Activated T-helper 17 cell treated with anti-CD3 and anti-CD28 coated beads, Interleukin-2, amount 50 U/mL, for 72 hours (primary cell): ENCODE data around the gene CAMK1D. TPM values are rescaled to one million over a fixed set of nuclear protein-coding genes. Genes with fewer than 3 reads are reported as not detected.
A peak's percentile ranks its signal among the peaks of the same experiment; 100 is the strongest.
"Not testable (repeated sequence)": the region's sequence is repeated elsewhere in the genome, so short reads cannot be mapped to it uniquely, and the experiment has no call there.

Experiments used
- ATAC-seq: fragments of 150-1000 bp; cut with Tn5 transposase; replicated peaks from 2 replicates; pipeline ENCODE4 v1.10.0; 2021; ENCODE audit warnings: mild to moderate bottlenecking, moderate library complexity
- H3K27ac Mint-ChIP-seq: one replicate; pipeline ENCODE4 v1.8.0; 2022; ENCODE audit warnings: mixed read lengths
- H3K27me3 Mint-ChIP-seq: one replicate; pipeline ENCODE4 v1.8.0; 2022; ENCODE audit warnings: mixed read lengths
- H3K36me3 Mint-ChIP-seq: one replicate; pipeline ENCODE4 v1.8.0; 2022; ENCODE audit warnings: low read depth, mild to moderate bottlenecking, mixed read lengths
- H3K4me1 Mint-ChIP-seq: one replicate; pipeline ENCODE4 v1.8.0; 2022; ENCODE audit warnings: mixed read lengths
- H3K4me3 Mint-ChIP-seq: one replicate; pipeline ENCODE4 v1.8.0; 2022; ENCODE audit warnings: mild to moderate bottlenecking, mixed read lengths
- H3K9me3 Mint-ChIP-seq: one replicate; pipeline ENCODE4 v1.8.0; 2022; ENCODE audit warnings: mixed read lengths
- total RNA-seq, 2 donors: library from RNA; stranded (reverse); gene quantifications; one replicate each; pipeline ENCODE4 v1.2.3, GENCODE V29; 2022

The CAMK1D gene
- total RNA-seq, 2 donors from 2014 or later = 10.9 to 20.7 TPM

DNA sequence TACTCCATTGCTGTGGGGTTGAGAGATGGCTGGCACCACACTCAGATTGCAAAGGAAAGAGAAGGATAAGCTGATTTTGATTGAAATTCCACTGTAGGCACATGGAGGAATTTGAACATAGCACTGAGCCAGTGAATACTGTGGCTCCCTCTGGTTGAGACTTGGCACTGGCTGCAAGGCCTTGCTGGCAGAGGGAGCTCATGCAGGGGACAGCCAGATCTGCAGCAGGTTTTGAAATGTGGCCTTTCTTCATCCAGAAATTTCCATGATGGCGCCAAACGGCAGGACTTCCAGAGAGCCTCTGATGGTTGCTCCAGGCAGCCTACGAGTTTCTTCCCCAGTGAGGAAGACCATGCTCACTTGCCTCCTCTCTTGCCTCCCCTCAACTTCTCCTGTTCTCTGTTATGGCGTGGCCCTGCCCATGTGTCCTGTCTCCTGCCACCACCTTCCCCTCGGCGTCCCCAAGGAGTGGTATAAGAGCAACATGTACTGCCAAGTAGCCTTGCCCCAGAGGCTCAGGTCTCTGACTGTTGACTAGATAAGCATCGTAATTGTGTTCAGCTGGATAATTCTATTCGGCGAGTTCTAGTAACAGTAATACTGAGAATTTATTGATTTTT is 386.6 kb downstream of the CAMK1D start:
- H3K27ac Mint-ChIP-seq = no peak overlapping the region
- no peak overlapping the region for H3K4me3 Mint-ChIP-seq
- ATAC-seq = no peak
- no peaks in the 10 kb centered on the region for H3K36me3 Mint-ChIP-seq
- H3K9me3 Mint-ChIP-seq = no peaks in the 10 kb centered on the region
- H3K4me1 Mint-ChIP-seq = no peaks in the 10 kb centered on the region
- no peaks in the 10 kb centered on the region for H3K27me3 Mint-ChIP-seq

GRCh38 chr10:12740813-12741212 is 391.5 kb downstream of the CAMK1D start:
- Mint-ChIP-seq H3K27me3 (no peaks in the 10 kb centered on the region), H3K4me1 (no peaks in the 10 kb centered on the region)
- no peak for ATAC-seq

DNA sequence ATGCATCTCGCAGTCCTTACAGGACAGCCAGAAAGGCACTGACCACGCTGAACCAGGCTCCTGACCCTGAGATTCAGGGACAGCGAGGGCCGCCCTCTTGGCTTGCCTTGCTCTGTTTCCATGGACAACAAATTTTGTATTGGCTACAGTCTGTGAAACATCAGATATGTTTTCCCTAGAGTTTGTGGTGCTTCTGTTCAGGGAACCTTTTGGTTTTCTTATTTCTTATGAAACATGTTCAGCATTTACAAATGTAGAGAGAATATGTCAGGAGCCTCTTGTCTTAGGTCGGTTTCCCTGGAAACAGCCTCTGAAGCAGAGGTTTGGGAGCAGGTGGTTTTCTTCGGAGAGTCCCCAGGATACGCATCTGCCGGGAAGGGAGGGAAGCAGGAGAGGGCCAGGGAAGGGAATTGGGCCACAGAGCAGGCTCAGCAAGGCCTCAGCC is 392.0 kb downstream of the CAMK1D start:
- no peaks in the 10 kb centered on the region for H3K4me1 Mint-ChIP-seq
- no peak for ATAC-seq
- peaks cover under 1% of the 10 kb centered on the region for H3K36me3 Mint-ChIP-seq
- H3K27ac Mint-ChIP-seq = no peak overlapping the region
- no peaks in the 10 kb centered on the region for H3K27me3 Mint-ChIP-seq
- H3K9me3 Mint-ChIP-seq = no peaks in the 10 kb centered on the region
- H3K4me3 Mint-ChIP-seq = no peak overlapping the region

More at GRCh38 chr10:12740813-12741212, 391.5 kb downstream of the CAMK1D start:
- no peaks in the 10 kb centered on the region for H3K9me3 Mint-ChIP-seq
- H3K27ac Mint-ChIP-seq = no peak overlapping the region
- H3K36me3 Mint-ChIP-seq = no peaks in the 10 kb centered on the region
- H3K4me3 Mint-ChIP-seq = no peak overlapping the region

DNA sequence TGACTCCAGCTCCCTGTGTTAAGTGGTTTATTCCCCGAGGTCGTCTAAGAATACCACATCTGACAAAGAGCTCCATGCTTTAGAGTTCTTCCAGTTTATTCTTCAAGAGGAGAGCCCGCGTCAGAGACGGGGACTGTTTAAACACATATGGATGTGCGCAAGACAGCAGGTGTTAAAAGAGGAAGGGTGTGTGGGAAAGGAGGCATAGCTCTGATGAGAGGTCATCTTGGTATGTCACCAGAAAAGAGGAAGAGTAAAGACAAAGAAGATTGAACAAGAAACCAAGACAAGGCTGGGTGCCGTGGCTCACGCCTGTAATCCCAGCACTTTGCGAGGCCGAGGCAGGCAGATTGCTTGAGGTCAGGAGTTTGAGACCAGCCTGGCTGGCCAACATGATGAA is 393.4 kb downstream of the CAMK1D start:
- H3K9me3 Mint-ChIP-seq = no peaks in the 10 kb centered on the region

GRCh38 chr10:12743466-12743865 is 394.1 kb downstream of the CAMK1D start:
- H3K27ac Mint-ChIP-seq, H3K36me3 Mint-ChIP-seq, H3K9me3 Mint-ChIP-seq, H3K27me3 Mint-ChIP-seq, H3K4me1 Mint-ChIP-seq, H3K4me3 Mint-ChIP-seq, ATAC-seq: not testable (repeated sequence)

More for the DNA sequence above, 393.4 kb downstream of the CAMK1D start:
- Mint-ChIP-seq H3K4me1 (no peaks in the 10 kb centered on the region), H3K4me3 (no peak overlapping the region), H3K27me3 (no peaks in the 10 kb centered on the region), H3K36me3 (peaks cover 5% of the 10 kb centered on the region), H3K27ac (no peak overlapping the region)
- ATAC-seq = no peak

DNA sequence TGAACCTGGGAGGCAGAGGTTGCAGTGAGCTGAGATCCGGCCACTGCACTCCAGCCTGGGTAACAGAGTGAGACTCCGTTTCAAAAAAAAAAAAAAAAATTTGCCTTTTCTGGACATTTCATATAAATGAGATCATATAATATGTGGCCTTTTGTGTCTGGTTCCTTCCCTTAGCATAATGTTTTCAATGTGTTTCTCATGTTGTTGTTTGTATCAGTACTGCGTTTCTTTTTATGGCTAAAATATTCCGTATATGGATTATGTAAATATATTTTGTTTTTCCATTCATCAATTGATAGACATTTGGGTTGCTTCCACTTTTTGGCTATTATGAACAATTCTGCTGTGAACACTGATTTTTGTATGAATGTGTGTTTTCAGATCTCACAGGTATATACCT is 394.6 kb downstream of the CAMK1D start:
- Mint-ChIP-seq H3K27ac (no peak overlapping the region), H3K4me3 (no peak overlapping the region), H3K4me1 (no peaks in the 10 kb centered on the region), H3K36me3 (peaks cover 5% of the 10 kb centered on the region), H3K27me3 (no peaks in the 10 kb centered on the region), H3K9me3 (no peaks in the 10 kb centered on the region)
- ATAC-seq = no peak

DNA sequence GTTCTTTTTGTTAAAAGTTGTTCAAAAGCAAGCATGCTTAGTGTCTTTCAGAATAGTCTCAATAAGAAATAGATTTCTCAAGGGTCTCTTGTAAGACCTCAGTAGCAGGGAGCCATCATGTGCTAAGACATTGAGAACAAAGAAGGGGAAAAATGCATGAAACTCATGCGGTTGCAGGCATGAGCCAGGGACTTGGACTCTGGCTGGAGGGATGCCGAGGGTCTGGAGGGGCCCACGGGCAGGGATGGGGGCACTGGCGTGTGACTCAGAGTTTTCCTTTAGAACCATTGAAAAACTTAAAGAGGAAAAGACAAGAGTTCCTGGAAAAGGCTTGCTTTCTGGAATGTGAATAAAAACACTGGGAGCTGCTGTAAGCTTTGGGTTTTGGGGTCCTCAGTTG is 398.8 kb downstream of the CAMK1D start:
- Mint-ChIP-seq H3K36me3 (peaks cover 5% of the 10 kb centered on the region), H3K4me1 (no peaks in the 10 kb centered on the region), H3K4me3 (no peak overlapping the region), H3K27ac (no peak overlapping the region), H3K27me3 (no peaks in the 10 kb centered on the region), H3K9me3 (no peaks in the 10 kb centered on the region)
- ATAC-seq = no peak

DNA sequence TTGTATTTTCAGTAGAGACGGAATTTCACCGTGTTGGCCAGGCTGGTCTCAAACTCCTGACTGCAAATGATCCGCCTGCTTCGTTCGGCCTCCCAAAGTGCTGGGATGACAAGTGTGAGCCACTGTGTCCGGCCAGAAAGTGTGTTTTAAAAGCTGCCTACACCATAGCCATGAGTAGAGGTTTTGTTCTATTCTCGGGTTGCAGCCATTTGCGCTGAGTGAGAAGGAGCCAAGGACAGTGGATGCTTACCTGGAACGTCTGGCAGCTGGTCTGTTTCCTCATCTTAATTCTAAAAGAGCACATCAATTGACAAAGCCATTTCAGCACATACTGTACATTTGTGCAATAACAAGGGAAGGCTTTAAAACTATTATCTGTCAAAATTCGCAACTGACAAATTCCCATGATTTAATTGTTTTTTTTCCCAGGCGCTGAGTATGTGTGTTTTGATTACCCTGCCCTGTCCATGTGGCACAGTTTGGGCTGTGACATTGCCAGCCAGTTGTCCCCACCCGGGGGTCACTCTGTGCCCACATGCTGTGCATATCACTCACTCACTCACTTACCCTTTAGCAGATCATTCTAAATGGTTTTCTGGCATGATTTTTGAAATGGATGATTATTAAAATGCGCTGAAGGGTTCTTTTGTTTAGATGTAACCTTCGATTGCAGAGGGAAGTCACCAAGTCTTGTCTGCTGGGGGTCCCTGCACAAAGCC is 400.6 kb downstream of the CAMK1D start:
- Mint-ChIP-seq H3K36me3 (peaks cover 5% of the 10 kb centered on the region), H3K9me3 (no peaks in the 10 kb centered on the region), H3K4me1 (no peaks in the 10 kb centered on the region), H3K4me3 (no peak overlapping the region), H3K27ac (no peak overlapping the region), H3K27me3 (no peaks in the 10 kb centered on the region)
- ATAC-seq = no peak

DNA sequence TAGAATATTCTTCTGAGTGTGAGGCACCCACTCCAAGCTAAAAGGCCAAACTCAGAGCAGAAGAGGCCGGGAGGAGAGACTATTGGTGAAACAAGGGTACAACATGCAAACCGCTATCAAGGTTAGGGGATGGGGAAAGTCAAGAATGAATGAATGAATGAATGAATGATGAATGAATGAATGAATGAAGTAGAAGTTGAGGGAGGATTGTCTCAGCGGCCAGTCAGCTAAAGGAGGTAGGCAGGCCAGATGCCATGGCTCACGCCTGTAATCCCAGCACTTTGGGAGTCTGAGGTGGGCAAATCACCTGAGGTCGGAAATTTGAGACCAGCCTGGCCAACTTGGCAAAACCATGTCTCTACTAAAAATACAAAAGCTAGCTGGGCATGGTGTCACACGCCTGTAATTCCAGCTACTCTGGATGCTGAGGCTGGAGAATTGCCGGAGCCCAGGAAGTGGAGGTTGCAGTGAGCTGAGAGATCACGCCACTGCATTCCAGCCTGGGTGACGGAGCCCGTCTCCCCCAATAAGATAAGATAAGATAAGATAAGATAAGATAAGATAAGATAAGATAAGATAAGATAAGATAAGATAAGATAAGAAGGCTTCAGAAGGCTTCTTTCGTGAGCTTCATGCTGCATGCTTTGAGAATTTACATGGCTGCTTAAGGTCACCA is 401.3 kb downstream of the CAMK1D start:
- Mint-ChIP-seq H3K9me3 (no peaks in the 10 kb centered on the region), H3K27me3 (no peaks in the 10 kb centered on the region), H3K27ac (no peak overlapping the region), H3K36me3 (peaks cover 5% of the 10 kb centered on the region), H3K4me1 (no peaks in the 10 kb centered on the region), H3K4me3 (no peak overlapping the region)
- ATAC-seq = no peak

DNA sequence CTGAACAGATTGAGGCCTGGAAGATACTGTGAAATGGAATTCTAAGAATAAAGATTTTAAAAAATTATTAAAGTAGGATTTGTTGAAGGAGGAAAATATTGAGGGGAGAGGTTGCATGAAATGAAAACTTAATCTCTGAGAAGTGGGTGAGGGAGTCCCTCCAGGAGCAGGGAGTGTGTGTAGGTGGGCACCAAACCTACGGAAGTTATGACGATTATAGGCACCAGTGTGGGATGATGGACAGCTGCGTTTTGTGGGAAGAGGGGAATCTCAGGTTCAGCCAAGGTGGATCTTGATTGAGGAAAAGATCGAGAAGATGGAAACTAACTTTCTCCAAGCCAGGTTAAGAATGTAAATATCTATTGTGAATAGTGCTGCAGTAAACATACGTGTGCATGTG is 405.7 kb downstream of the CAMK1D start:
- Mint-ChIP-seq H3K36me3 (peaks cover 5% of the 10 kb centered on the region), H3K4me1 (no peaks in the 10 kb centered on the region), H3K4me3 (no peak overlapping the region), H3K9me3 (no peaks in the 10 kb centered on the region), H3K27ac (no peak overlapping the region), H3K27me3 (no peaks in the 10 kb centered on the region)
- ATAC-seq = no peak

- H3K27me3 Mint-ChIP-seq = no peaks in the 10 kb centered on the region
- H3K27ac Mint-ChIP-seq = peak overlapping the region; percentile 46
- no peaks in the 10 kb centered on the region for H3K9me3 Mint-ChIP-seq
- no peak overlapping the region for H3K4me3 Mint-ChIP-seq
- H3K4me1 Mint-ChIP-seq = no peaks in the 10 kb centered on the region
- peak; percentile 56 for ATAC-seq
- H3K36me3 Mint-ChIP-seq = peaks cover 18% of the 10 kb centered on the region
These were observed 408.0 kb downstream of the CAMK1D start for GRCh38 chr10:12757351-12757750.

- H3K9me3 Mint-ChIP-seq = no peaks in the 10 kb centered on the region
- no peak overlapping the region for H3K4me3 Mint-ChIP-seq
- peak overlapping the region; percentile 68 for H3K27ac Mint-ChIP-seq
- H3K4me1 Mint-ChIP-seq = no peaks in the 10 kb centered on the region
- no peak for ATAC-seq
- H3K27me3 Mint-ChIP-seq = no peaks in the 10 kb centered on the region
- H3K36me3 Mint-ChIP-seq = peaks cover 18% of the 10 kb centered on the region
These were observed 408.9 kb downstream of the CAMK1D start for GRCh38 chr10:12758271-12758670.

DNA sequence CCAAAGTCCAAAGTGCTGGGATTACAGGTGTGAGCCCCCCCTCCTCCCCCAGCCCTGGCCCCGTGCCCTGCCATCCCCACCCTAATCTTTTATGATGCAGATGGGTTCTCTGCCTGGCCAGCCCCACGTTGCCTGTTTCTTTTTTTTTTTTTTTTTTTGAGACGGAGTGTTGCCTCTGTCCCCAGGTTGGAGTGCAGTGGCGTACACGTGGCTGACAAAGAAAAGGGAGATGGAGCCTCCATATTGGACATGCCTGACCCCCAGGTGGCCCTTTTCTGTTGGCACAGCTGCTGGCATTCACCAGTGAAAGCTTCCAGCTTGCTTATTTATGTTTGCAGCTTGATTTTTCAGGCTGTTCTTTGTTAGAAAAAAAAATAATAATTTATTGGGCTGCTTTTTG is 416.9 kb downstream of the CAMK1D start:
- ATAC-seq = no peak
- Mint-ChIP-seq H3K27ac (no peak overlapping the region), H3K36me3 (peaks cover 11% of the 10 kb centered on the region), H3K4me3 (no peak overlapping the region), H3K27me3 (no peaks in the 10 kb centered on the region), H3K9me3 (no peaks in the 10 kb centered on the region), H3K4me1 (no peaks in the 10 kb centered on the region)

DNA sequence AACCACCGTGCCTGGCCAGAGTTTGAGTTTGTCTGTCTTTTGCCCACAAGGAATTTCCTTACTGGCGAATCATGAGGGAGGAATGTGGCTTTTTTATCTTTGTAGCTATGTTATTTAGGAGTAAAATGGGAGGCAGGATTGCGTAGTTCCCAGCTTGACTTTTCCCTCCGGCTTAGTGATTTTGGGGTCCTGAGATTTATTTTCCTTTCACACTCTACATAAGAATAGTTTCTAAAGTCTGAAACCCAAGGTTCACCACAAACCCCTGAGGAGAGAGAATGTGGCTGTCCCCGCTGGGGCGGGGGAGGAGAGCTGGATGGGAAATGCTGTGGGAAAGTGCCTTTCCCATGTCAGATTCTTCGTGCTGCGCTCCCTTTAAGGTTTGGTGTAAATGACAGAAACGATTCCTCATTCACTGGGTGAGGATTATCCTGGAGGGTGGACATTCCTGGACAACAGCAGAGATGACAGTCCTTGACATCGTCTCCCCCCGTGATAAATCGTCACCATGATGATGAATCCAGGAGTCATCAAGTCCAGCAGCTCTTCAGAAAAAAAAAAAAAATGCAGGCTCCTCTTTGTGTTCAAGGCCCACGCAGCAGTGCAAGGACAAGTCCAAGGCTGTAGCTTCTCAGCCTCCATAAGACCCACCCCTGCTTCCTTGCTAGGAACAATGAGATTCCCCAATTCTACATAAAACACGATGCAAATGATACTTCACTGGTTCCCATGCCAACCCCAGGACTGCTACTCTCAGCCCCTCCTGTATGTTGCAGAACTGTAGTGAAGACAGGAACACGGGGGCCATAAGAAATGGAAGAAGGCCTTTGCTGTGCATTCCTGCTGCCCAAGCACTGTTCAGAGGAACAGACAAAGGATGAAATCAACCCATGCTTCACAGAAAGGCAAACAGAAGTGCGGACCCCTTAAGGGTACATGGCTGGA is 419.1 kb downstream of the CAMK1D start:
- peaks cover 7% of the 10 kb centered on the region for H3K36me3 Mint-ChIP-seq
- ATAC-seq = no peak
- H3K9me3 Mint-ChIP-seq = no peaks in the 10 kb centered on the region
- no peak overlapping the region for H3K27ac Mint-ChIP-seq
- H3K27me3 Mint-ChIP-seq = no peaks in the 10 kb centered on the region
- no peaks in the 10 kb centered on the region for H3K4me1 Mint-ChIP-seq
- no peak overlapping the region for H3K4me3 Mint-ChIP-seq
